Measurements from ENCODE around the gene ULBP3.

Gene ULBP3

DNA sequence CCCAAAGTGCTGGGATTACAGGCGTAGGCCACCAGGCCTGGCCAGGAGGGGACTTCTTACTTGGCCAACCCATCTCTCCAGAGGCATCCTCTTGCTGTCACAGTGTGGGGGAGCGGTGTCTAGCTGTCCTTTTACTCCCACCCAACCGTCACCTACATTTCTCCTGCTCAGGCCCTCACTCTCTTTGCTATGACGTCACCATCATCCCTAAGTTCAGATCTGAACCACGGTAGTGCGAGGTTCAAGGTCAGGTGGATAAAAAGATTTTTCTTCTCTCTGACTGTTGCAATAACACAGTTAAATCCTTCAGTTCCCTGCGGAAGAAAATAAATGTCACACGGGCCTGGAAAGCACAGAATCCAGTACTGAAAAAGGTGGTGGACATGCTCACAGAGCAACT is 36.3 kb downstream of the ULBP3 start:
- TF ChIP-seq, protein P1, sequence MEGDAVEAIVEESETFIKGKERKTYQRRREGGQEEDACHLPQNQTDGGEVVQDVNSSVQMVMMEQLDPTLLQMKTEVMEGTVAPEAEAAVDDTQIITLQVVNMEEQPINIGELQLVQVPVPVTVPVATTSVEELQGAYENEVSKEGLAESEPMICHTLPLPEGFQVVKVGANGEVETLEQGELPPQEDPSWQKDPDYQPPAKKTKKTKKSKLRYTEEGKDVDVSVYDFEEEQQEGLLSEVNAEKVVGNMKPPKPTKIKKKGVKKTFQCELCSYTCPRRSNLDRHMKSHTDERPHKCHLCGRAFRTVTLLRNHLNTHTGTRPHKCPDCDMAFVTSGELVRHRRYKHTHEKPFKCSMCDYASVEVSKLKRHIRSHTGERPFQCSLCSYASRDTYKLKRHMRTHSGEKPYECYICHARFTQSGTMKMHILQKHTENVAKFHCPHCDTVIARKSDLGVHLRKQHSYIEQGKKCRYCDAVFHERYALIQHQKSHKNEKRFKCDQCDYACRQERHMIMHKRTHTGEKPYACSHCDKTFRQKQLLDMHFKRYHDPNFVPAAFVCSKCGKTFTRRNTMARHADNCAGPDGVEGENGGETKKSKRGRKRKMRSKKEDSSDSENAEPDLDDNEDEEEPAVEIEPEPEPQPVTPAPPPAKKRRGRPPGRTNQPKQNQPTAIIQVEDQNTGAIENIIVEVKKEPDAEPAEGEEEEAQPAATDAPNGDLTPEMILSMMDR (IDR thresholded peaks at IDR 0.05), result no peak
- TF ChIP-seq ZFX (IDR thresholded peaks at IDR 0.05; ENCODE audit: borderline replicate concordance), result no peak
- no peak overlapping the region for H3K27ac ChIP-seq

DNA sequence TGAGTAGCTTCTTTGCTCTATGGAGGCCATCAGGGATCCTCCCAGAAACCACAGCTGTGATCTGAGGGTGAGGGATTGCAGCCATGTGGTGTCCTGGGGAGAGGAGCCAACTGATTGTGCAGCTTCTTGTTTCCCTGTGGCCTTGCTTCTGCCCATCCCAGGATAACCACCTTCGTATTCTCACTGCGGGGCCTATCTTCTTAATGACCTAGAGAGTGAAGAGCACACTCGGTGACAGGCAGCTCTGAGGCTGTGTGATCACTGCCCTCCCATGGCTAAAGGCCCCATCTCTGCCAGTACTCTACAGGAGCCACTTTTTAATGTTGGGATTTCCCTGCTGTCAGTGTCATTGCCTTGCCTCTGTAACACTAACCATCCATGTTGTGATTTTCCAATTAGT is 38.3 kb downstream of the ULBP3 start:
- H3K27ac ChIP-seq, result no peak overlapping the region
- no peak for TF ChIP-seq ZFX (IDR thresholded peaks at IDR 0.05; ENCODE audit: borderline replicate concordance)
- TF ChIP-seq, protein P1 (IDR thresholded peaks at IDR 0.05), result no peak

DNA sequence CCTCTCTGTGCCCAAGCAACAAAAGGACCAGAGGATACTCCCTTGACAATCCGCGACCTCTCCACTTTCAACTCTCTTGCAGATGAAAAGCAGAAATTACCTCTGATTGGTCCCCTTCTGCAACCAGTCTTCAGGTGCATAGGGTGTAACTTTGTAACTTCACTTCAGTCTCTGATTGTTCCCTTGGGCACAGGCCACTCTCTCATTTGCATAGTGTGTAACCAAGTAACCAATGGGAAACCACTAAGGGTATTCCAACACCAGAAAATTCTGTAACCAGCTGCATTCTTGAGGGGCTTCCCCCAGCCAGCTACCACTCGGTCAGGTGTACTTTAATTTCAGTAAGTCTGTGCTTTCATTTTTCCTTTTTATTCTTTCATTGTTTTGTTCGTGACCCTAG is 39.2 kb downstream of the ULBP3 start:
- TF ChIP-seq, protein P1 (IDR thresholded peaks at IDR 0.05), result no peak
- no peak for TF ChIP-seq ZFX (IDR thresholded peaks at IDR 0.05; ENCODE audit: borderline replicate concordance)
- no peak overlapping the region for H3K27ac ChIP-seq

DNA sequence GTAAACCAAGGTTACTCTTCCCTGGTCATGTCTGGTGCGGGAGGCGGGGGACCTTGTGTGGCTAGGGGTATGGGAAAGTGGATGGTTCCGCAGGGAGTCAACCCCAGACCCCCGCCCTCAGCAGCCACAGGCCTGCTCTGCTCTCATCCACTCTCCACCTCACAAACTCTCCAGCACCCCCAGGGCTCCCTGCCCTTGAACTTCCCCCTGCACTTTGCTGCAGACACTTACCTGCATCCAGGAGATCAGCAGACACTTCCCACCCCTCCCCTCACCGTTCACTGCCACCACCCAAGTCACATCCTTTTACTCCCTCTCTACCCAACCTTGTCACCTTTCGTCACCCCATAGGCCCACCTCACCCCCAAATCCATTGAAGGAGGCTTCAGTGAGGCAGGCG is 39.6 kb downstream of the ULBP3 start:
- no peak overlapping the region for H3K27ac ChIP-seq
- TF ChIP-seq, protein P1 (IDR thresholded peaks at IDR 0.05), result no peak
- TF ChIP-seq ZFX (IDR thresholded peaks at IDR 0.05; ENCODE audit: borderline replicate concordance), result no peak

DNA sequence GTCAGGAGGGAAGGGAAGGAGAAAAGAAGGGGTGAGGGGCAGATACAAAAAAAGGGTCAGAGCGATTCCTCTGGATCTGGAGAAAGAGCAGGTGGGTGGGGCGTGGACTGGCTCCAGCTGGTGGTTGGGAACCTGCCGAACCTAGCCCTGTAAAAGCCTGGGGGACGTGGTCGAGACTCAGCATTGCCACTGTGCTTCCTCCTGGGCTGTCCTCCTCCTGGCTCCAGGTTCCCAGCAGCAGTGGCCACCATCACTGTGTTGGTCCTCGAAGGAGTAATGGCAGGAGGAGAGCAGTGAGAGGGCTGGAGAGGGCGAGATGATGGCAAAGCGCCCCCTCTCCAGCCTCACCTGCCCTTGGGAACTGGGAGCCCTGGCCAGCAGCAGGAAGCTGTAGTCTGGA is 40.1 kb downstream of the ULBP3 start:
- no peak overlapping the region for H3K27ac ChIP-seq
- no peak for TF ChIP-seq ZFX (IDR thresholded peaks at IDR 0.05; ENCODE audit: borderline replicate concordance)
- TF ChIP-seq, protein P1 (IDR thresholded peaks at IDR 0.05), result no peak

DNA sequence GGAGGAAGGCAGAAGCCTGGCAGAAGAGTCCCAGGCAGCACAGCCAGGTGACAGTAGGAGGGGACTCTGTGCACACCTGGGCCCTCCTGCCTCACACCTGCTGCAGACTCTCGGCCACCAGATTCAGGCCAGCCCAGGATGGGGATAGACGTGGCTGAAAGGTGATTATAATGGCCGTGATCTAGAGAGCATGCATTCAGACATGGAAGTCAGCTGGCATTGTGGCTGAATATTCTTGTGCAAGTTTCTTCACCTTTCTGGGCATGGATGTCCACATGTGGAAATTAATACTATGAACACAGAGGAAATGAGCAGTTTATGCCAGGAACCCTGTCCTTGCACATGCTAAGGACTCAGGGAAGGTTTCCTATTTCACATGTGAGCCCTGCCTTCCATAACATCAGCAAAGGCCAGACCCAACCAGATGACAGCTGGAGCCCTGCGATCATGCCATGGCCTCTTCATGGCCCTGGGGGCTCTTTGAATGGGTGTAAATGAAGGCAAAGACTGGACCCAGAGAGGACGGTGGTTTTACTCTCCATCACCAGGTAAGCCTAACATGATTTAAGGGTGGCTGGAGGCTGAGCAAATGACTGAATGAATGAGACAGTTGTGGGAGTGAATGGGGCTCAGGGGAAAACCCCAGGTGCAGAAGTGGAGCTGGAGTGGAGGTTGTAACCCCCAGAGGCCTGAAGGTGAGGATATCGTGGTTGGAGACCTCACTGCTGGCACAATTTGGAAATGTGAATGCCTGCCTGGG is 40.9 kb downstream of the ULBP3 start:
- no peak for TF ChIP-seq ZFX (IDR thresholded peaks at IDR 0.05; ENCODE audit: borderline replicate concordance)
- TF ChIP-seq, protein P1 (IDR thresholded peaks at IDR 0.05), result no peak
- no peak overlapping the region for H3K27ac ChIP-seq

DNA sequence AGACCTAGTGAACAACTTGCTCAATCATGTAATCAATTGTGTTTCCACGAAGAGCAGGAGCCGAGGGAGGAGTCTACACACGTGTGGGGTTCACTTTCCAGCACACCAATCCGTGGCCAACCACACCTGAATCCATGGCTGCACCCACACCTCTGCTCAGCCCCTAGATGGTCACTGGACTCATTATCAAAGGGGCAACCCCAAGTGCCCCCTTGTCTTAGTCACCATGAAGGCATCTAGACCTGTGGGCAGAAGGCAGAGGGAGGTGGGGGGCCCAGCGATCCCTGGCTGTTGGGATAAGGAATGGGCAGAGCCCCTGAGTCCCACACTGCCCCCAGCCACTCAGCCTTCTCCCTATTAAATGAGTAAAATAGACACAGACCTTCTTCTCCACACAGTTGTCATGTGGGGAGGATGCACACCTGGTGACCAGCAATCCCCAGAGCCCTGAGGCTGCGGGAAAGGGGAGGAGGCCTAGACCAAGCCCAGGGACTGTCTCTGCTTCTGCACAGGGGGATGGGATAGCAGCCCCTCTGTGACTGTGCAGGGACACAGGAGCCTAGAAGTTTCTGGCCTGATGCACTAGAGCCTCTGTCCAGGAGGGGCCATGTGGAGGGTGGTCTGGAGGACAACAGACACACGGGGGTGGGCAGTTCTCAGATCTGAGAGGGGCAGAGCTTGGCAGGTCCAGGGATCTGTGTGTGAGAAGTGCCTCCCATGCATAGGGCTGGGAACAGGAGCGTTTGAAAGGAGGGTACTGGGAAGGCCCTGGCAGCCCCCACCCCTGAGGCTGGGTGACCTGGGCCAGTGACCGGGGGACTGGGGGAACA is 41.7 kb downstream of the ULBP3 start:
- no peak overlapping the region for H3K27ac ChIP-seq
- no peak for TF ChIP-seq ZFX (IDR thresholded peaks at IDR 0.05; ENCODE audit: borderline replicate concordance)
- TF ChIP-seq, protein P1 (IDR thresholded peaks at IDR 0.05), result no peak

All from 22Rv1 (cell line).